Measurements from ENCODE around the gene CORO2B. TPM values are rescaled to one million over a fixed set of nuclear protein-coding genes. Genes with fewer than 3 reads are reported as not detected.

Gene CORO2B
- polyA plus RNA-seq, 1 of the 3 experiments (the other 2 are of a cell fraction), result 3.6 TPM

DNA sequence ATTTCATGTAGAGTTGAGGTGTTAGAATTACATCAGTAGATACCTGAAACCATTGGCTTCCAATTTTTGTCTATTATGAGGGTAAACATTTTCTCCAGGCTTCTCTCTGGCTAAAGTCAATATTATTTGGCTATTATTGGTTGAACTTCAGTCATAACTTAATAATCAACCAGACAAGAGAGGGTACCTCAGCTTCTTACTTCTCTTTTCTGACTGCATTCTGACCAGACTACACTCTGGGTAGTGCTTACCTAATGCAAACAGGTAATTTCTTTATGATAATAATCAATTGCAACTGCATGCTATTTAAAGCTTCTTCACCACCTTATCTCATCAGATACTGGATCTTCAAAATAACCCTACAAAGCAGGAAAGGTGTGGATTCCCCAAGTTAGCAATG lies 156.8 kb downstream of the CORO2B start:
- Histone ChIP-seq H2AFZ (ENCODE audit: low read depth) (no peak overlapping the region), H3K9me2 (no peaks in the 10 kb centered on the region), H3K4me3 (ENCODE audit: low read depth in 2 of 2, low read length in 1 of 2) (no peak overlapping the region), H3K27ac (ENCODE audit: low read depth in 2 of 2, low read length in 1 of 2) (no peak overlapping the region), H3K4me1 (ENCODE audit: control insufficient read depth in 1 of 2, insufficient read depth in 2 of 2, low read depth in 1 of 2, low read length in 1 of 2) (peaks cover 0 to 6% of the 10 kb centered on the region in 2 experiments; a peak in 1 of 4 replicates), H3K79me2 (ENCODE audit: insufficient read depth) (no peaks in the 10 kb centered on the region), H3K4me2 (no peak overlapping the region), H3K36me3 (replicated peaks in 1 of 2; ENCODE audit: control insufficient read depth in 1 of 2, insufficient read depth in 2 of 2, low read length in 1 of 2) (no peaks in the 10 kb centered on the region), H3K27me3 (ENCODE audit: insufficient read depth) (no peaks in the 10 kb centered on the region; the same call in 1 of the 2 replicates), H4K20me1 (ENCODE audit: insufficient read depth) (no peaks in the 10 kb centered on the region), H3K9ac (no peak overlapping the region), H3F3A (replicated peaks; ENCODE audit: insufficient read depth) (no peaks in the 10 kb centered on the region), H3K9me3 (no peaks in the 10 kb centered on the region)
- TF ChIP-seq FOXM1 (IDR thresholded peaks at IDR 0.05; ENCODE audit: low read depth) (no peak), EP300 (IDR thresholded peaks at IDR 0.05; ENCODE audit: borderline replicate concordance in 1 of 2, low read depth in 1 of 2, low read length in 1 of 2) (no peak), GABPA (IDR thresholded peaks at IDR 0.05; ENCODE audit: low read depth) (no peak), JUND (IDR thresholded peaks at IDR 0.05) (no peak), TAF1 (IDR thresholded peaks at IDR 0.05; ENCODE audit: borderline replicate concordance, low read depth, low read length) (no peak), MEF2A (IDR thresholded peaks at IDR 0.05; ENCODE audit: borderline replicate concordance, low read depth) (no peak), RAD21 (IDR thresholded peaks at IDR 0.05; ENCODE audit: low read length) (no peak), CHD2 (IDR thresholded peaks at IDR 0.05; ENCODE audit: low read length, partially characterized antibody) (no peak), POLR2AphosphoS5 (IDR thresholded peaks at IDR 0.05; ENCODE audit: low read depth, low read length) (no peak), MXI1 (IDR thresholded peaks at IDR 0.05; ENCODE audit: low read depth, low read length) (no peak), FOXJ3 (CRISPR knock-in tag; IDR thresholded peaks at IDR 0.05) (no peak)
- TF ChIP-seq, protein P1, sequence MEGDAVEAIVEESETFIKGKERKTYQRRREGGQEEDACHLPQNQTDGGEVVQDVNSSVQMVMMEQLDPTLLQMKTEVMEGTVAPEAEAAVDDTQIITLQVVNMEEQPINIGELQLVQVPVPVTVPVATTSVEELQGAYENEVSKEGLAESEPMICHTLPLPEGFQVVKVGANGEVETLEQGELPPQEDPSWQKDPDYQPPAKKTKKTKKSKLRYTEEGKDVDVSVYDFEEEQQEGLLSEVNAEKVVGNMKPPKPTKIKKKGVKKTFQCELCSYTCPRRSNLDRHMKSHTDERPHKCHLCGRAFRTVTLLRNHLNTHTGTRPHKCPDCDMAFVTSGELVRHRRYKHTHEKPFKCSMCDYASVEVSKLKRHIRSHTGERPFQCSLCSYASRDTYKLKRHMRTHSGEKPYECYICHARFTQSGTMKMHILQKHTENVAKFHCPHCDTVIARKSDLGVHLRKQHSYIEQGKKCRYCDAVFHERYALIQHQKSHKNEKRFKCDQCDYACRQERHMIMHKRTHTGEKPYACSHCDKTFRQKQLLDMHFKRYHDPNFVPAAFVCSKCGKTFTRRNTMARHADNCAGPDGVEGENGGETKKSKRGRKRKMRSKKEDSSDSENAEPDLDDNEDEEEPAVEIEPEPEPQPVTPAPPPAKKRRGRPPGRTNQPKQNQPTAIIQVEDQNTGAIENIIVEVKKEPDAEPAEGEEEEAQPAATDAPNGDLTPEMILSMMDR (IDR thresholded peaks at IDR 0.05), result no peak
- TF ChIP-seq, protein P2, sequence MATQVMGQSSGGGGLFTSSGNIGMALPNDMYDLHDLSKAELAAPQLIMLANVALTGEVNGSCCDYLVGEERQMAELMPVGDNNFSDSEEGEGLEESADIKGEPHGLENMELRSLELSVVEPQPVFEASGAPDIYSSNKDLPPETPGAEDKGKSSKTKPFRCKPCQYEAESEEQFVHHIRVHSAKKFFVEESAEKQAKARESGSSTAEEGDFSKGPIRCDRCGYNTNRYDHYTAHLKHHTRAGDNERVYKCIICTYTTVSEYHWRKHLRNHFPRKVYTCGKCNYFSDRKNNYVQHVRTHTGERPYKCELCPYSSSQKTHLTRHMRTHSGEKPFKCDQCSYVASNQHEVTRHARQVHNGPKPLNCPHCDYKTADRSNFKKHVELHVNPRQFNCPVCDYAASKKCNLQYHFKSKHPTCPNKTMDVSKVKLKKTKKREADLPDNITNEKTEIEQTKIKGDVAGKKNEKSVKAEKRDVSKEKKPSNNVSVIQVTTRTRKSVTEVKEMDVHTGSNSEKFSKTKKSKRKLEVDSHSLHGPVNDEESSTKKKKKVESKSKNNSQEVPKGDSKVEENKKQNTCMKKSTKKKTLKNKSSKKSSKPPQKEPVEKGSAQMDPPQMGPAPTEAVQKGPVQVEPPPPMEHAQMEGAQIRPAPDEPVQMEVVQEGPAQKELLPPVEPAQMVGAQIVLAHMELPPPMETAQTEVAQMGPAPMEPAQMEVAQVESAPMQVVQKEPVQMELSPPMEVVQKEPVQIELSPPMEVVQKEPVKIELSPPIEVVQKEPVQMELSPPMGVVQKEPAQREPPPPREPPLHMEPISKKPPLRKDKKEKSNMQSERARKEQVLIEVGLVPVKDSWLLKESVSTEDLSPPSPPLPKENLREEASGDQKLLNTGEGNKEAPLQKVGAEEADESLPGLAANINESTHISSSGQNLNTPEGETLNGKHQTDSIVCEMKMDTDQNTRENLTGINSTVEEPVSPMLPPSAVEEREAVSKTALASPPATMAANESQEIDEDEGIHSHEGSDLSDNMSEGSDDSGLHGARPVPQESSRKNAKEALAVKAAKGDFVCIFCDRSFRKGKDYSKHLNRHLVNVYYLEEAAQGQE (IDR thresholded peaks at IDR 0.05; ENCODE audit: low read depth, low read length), result no peak
- TF ChIP-seq, protein P3, sequence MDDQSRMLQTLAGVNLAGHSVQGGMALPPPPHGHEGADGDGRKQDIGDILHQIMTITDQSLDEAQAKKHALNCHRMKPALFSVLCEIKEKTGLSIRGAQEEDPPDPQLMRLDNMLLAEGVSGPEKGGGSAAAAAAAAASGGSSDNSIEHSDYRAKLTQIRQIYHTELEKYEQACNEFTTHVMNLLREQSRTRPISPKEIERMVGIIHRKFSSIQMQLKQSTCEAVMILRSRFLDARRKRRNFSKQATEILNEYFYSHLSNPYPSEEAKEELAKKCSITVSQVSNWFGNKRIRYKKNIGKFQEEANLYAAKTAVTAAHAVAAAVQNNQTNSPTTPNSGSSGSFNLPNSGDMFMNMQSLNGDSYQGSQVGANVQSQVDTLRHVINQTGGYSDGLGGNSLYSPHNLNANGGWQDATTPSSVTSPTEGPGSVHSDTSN (IDR thresholded peaks at IDR 0.05), result no peak
- ChIA-PET CTCF (interaction anchor here (1.7 to 2.1 kb wide), 3 partner anchors 135 to 189 kb away, joined by 5 to 15 read pairs (median 6); no protein-coding TSS in a partner anchor), POLR2A (no interaction called here)
- no peak for DNase-seq
